ENCODE results near the gene TMEM50B.
"Not testable (repeated sequence)": the region's sequence is repeated elsewhere in the genome, so short reads cannot be mapped to it uniquely, and the experiment has no call there.

The TMEM50B gene

DNA sequence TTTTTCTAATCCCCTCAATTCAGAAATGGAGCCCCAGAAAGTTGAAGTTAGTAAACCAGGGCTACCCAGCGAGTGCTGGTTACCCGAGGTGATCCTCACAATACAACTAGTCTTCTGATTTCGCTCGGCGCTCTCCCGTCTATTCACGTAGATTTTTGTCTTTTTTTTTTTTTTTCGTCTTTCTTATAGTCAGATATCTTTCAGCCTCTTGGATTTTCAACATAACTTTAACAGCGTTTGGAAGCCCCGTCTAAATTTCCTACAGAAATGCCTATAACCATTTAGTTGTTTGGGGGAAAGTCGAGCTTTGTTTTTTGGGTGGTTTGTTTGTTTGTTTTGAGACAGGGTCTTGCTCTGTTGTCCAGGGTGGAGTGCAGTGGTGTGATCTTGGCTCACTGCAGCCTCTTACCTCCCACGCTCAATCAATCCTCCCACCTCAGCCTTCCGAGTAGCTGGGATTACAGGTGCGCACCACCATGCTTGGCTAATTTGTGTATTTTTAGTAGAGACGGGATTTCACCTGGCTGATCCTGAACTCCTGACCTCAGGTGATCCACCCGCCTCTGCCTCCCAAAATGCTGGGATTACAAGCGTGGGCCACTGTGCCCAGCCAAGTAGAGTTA is 818 bp upstream of the TMEM50B start:
- Histone ChIP-seq H3K4me3 (peak overlapping the region; percentile 69 to 99 (median 90)), H3K27ac (peak overlapping the region; percentile 50 to 99 (median 94))

DNA sequence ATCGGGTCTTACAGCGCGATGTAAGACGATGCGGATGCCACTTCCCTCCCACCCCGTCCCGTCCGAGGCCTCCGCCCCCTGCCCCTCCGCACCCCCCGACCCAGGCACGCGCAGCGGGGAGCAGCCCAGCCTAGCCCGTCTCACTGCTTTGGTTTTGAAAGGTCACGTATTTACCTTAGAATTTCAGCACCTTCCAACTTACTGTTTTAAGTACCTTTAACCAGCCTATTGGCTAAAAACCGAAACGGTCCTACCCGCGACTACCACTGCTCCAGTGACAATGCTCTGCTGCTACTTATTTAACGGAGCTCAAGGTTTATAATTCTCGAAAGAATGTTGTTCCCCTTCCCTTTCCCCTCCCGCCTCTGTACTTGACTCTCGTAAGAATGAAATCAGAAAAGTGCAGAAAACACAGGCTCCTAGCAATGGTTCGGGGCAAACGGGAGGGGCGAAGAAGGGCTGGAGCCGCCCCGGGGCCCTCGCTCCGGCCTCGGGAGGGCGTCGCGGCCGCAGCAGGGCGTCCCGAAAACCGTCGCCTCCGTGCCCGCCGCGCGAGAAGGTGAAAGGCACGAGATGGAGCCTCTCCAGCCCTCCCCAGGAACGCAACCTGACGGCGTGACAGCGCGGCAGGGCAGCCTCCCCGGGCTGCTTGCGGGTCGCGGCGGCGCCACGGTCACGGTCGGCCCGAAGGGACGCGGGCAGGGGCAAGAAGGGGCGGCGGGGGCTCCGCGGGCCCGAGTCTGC is 667 bp downstream of the TMEM50B start:
- Histone ChIP-seq H3K4me3 (peak overlapping the region; percentile 69 to 99 (median 90)), H3K27ac (peak overlapping the region; percentile 88 to 99 (median 97))

DNA sequence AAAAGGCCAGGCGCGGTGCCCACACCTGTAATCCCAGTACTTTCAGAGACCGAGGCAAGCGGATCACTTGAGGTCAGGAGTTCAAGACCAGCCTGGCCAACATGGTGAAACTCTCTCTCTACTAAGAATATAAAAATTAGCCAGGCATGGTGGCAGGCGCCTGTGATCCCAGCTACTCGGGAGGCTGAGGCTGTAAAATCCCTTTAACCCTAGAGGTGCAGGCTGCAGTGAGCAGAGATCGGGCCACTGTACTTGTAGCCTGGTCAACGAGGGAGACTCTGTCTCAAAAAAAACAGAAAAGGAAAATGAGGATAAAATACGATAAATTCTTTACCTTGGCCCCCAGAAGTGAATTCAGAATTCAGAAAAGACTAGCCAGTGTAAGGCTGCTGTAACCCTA is 1.6 kb downstream of the TMEM50B start:
- Histone ChIP-seq H3K4me3 (peak overlapping the region; percentile 69 to 99 (median 90)), H3K27ac (peak overlapping the region in 15 of 21 experiments; percentile 37 to 99 (median 96))

DNA sequence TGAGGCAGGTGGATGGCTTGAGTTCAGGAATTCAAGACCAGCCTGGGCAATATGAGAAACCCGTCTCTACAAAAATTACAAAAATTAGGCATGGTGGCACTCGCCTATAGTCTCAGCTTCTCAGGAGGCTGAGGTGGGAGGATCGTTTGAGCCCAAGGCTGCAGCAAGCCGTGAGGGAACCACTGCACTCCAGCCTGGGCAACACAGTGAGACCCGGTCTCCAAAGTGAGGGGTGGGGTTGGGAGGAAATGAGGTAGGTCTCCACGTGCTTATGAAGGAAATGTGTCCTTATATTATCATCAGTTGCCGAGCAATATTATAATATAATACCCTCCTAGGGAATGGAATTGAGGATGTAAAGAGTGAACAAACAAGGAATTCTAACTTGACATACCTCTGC is 2.7 kb downstream of the TMEM50B start:
- Histone ChIP-seq H3K27ac (no peak overlapping the region), H3K4me3 (no peak overlapping the region)

- Histone ChIP-seq H3K27ac (no peak overlapping the region), H3K4me3 (no peak overlapping the region)
Observed at GRCh38 chr21:33473344-33473743, 6.4 kb downstream of the TMEM50B start.

GRCh38 chr21:33470701-33471100 is 9.1 kb downstream of the TMEM50B start:
- Histone ChIP-seq H3K4me3 (no peak overlapping the region), H3K27ac (no peak overlapping the region)

GRCh38 chr21:33469183-33469582 is 10.6 kb downstream of the TMEM50B start:
- not testable (repeated sequence) for H3K27ac ChIP-seq, H3K4me3 ChIP-seq

GRCh38 chr21:33461538-33462250 is 18.1 kb downstream of the TMEM50B start:
- H3K27ac ChIP-seq: no peak overlapping the region
- H3K4me3 ChIP-seq: no peak overlapping the region

DNA sequence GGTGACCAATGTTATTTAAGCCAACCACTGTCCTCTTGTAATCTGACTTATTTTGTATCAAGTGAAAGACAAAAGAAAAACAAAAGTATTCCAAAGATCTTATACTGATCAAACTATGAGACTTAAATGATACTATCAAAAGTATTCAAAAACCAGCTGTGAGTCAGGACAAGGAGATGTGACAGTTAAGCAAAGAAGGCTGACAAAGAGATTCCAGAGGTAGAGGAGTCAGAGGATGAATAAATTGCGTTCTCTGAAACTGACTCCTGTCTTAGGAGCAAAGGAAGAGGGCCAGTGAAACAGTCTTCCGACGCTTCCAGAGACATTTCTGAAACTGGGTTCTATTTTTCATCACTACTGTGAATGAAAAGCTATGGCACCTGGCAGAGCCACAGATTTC is 20.9 kb downstream of the TMEM50B start:
- Histone ChIP-seq H3K27ac (no peak overlapping the region), H3K4me3 (no peak overlapping the region)

GRCh38 chr21:33455686-33456446 is 23.9 kb downstream of the TMEM50B start:
- no peak overlapping the region for H3K4me3 ChIP-seq
- no peak overlapping the region for H3K27ac ChIP-seq

DNA sequence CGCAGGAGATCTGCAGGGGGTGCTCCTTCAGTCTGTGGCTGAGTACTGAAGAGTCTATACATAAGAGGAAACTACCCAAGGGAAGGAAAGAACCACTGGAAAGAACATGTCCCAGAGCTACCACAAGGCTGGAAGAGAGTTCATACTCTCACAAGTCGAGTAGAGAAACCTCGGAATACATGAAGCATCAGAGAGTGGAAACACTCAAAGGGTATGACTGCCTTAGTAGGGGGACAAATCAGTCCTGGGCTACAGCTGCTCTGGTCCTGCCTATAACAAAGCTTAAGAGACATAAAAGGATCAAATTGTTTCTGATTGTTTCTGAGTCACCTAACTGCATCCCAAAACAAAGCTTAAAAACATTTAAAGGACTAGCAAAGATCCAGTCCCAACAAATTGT is 27.4 kb downstream of the TMEM50B start:
- Histone ChIP-seq H3K27ac (no peak overlapping the region), H3K4me3 (no peak overlapping the region)

- no peak overlapping the region for H3K4me3 ChIP-seq
Observed at GRCh38 chr21:33451634-33452071, 28.1 kb downstream of the TMEM50B start.

DNA sequence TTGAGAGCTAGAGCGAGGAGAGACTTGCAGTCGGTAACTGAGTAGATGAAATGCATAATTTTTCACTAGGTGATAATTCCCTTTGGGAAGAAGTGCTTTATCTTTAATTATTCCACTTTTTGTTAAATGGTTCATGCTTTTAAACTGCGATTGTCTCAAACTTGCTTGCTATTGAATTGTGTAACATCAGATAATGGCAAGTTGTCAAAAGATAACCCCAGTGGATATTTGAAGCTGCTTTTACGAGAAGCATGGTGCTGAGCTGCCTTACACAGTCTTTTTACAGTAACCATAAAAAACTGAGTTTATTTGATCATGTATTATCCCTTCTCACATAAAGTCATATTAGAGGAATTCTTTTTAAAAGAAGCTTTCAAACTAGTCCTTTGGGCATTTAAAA is 30.2 kb downstream of the TMEM50B start:
- Histone ChIP-seq H3K4me3 (no peak overlapping the region), H3K27ac (no peak overlapping the region)

More at GRCh38 chr21:33451634-33452071, 28.1 kb downstream of the TMEM50B start:
- no peak overlapping the region for H3K27ac ChIP-seq

DNA sequence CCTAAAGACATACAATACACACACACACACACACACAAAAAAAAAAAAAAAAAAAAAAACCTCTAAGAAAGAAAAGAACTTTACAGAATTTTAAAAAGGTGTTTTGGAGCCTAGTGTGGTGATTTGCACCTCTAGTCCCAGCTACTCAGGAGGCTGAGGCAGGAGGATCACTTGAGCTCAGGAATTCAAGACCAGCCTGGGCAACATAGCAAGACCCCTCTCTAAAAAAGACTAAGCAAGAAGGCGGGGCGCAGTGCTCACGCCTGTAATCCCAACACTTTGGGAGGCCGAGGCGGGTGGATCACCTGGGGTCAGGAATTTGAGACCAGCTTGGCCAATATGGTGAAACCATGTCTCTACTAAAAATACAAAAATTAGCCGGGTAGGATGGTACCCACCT is 33.2 kb downstream of the TMEM50B start:
- not testable (repeated sequence) for H3K4me3 ChIP-seq, H3K27ac ChIP-seq

DNA sequence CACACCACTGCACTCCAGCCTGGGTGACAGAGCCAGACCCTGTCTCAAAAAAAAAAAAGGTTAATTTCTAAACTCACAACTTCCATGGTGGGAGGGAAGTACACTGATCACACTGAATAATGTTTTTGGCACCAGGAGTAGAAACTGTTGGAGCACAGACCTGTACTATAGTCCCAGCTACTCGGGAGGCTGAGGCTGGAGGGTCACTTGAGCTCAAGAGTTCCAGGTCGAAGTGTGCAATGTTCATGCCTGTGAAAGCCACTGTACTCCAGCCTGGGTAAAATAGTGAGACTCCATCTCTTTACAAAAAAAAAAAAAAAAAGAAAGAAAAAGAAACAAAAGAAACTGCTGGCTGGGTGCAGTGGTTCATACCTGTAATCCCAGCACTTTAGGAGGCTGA is 35.3 kb downstream of the TMEM50B start:
- Histone ChIP-seq H3K27ac (no peak overlapping the region), H3K4me3 (no peak overlapping the region)

DNA sequence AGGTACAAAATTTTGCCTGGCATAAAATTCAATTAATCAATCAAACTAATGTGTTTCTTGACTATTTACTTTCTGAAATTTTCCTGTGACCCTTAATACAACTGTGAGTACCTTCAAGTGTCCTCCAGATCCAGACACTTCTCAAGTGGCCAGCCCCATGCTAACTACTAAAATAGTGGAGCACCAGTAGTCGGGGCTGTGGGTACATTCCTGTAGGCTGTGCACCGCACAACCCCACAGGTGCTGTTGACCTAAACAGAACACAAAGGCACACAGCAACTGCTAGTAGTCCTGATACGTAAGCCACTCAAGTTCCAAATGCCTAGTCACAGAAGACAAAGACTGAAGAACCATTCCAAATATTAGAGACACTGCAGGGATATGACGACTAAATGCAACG is 36.6 kb downstream of the TMEM50B start:
- Histone ChIP-seq H3K27ac (peak overlapping the region in 1 of 21 experiments; percentile 50), H3K4me3 (no peak overlapping the region)

GRCh38 chr21:33441489-33442477 is 38.0 kb downstream of the TMEM50B start:
- Histone ChIP-seq H3K4me3 (no peak overlapping the region), H3K27ac (peak overlapping the region in 12 of 21 experiments; percentile 5 to 78 (median 52))

DNA sequence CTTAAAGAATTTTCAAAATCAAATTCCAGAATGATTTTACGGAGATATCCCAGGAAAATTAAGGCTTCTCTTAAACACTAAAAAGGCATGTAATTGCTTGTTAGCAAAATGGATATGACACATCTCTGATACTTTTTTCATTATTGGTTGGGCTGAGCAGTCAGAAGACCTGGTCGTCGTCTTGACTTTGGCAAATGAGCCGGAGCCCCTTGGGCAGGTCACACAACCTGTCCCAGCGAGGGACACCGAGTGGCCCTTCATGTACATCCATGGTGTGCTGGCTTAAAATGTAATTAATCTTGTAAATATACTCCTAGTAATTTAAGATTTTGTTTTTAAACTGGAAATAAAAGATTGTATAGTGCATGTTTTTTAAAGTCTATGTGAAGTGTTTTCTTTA is 42.6 kb downstream of the TMEM50B start:
- Histone ChIP-seq H3K4me3 (no peak overlapping the region), H3K27ac (no peak overlapping the region)
